NCI-H2107 treated with DMSO at 0.1 percent for 48 hours (cell line): Measurements from ENCODE around the gene FUOM.

Experiments used
- DNase-seq: peaks from one replicate; lab custom pipeline; 2025; ENCODE audit not compliant: unreplicated experiment; lab: John Stamatoyannopoulos, UW

FUOM gene

DNA sequence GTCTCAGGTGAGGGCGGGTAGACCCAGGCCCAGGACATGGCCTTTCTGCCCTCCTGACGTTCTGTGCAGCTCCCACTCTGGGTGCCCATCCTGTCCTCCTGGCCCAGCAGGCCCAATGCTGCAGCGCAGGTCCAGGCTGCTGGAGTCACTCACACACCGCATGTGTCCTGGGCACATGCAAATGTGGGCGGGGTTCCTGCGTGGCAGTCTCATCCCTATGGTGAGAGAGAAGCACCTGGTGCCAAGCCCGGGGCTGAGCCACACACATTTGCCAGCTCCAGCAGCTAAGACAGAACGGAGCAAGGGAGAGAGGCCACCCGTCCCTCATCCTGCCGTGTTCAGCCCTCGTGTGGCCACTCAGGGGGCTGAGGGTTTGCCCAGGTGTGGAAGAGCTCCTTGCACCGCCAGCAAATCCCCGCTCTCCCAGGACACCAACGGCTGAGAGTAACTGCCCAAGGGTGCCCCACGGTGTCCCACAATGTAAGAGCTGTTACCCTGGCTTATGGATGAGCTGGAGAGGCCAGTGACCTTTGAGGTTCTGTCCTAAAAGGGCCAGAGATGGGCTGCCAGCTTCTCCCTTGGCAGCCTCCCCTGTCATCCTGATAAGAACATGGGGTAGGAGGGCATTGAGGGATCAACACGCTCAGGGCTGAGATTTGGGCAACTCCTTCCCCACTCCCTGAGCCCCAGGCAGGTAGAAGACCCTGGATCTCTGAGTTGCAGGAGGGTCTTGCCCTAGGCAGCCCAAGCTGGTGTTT is 4.4 kb downstream of the FUOM start:
- DNase-seq = no peak

DNA sequence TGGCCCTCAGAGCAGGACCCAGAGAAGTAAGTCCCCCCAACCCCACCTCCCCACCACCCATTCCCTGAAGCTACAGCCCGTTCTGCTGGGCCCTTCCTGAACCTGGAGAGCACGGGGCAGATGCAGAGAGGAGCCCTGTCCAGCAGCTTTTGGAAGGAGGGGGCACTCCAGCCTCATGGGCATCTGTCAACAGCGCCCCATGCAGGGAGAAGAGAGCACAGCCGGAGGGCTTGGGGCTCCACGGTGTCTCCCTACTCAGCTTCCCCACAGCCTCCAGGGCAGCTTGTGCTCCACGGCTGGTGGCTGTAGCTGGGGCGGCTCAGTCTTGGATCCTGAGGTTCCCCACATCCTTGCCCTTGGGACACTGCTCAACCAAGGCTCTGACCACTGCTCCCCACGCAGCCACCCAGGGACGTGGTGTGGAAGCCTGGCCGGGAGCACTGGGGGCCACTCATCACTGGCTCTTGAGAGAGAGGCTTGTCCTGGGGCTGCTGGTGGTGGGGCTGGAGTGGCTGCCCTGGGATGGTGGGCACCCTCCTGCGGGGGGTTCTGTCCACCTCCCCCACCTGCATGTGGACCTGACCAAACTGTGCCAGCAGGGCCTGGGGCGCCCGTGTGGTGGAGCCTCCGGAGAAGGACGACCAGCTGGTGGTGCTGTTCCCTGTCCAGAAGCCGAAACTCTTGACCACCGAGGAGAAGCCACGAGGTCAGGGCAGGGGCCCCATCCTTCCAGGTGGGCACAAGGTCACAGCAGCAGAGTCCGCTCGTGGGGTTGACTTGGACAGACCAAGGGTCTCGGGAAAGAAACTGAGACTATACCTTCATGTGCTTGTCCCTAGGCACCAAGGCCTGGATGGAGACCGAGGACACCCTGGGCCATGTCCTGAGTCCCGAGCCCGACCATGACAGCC is 6.2 kb downstream of the FUOM start:
- no peak for DNase-seq

DNA sequence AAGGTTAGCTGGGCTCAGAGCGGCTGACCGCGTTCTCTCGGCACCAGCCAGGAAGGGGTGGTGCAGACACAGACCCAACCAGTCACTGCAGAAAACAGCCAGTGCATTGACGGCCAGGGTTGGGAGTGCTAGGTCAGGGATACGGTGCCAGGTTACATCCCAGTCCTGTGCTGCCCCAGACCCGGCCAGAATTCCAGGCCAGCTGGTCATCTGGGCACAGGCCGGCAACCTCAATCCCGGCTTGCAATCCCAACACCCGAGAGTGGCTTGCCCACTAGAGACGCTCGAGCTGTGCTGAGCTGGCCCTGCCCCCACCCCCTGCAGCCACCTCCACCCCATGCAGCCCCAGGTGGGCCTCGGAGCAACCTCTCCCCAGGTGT is 6.9 kb downstream of the FUOM start:
- no peak for DNase-seq

DNA sequence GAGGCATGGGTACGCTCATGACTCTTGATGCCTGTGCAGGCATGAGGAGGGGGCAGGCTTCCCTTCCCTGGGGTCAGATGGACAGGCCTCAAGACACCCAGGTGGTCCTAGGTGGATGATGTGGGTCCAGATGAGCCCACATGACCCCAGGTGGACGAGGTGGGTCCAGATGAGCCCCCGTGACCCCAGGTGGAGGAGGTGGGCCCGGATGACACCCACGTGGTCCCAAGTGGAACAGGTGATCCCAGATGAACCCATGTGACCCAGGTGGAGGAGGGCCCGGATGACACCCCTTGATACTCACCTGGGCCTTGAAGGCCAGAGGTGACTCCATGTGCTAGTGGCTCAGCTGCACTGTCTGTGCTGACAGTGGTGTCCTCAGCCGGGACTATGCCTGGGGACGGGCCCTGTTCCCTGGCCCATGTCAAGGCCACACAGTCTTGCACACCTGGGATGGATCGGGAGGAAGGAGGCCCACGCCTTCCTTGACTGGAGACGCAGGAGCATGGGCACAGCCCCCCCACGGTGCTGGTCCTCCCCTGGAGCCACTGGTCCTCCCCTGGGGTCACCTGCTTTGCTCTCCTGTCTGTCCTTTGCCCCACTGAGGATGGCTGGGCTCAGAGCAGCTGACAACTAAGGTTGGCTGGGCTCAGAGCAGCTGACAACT is 7.4 kb downstream of the FUOM start:
- no peak for DNase-seq

DNA sequence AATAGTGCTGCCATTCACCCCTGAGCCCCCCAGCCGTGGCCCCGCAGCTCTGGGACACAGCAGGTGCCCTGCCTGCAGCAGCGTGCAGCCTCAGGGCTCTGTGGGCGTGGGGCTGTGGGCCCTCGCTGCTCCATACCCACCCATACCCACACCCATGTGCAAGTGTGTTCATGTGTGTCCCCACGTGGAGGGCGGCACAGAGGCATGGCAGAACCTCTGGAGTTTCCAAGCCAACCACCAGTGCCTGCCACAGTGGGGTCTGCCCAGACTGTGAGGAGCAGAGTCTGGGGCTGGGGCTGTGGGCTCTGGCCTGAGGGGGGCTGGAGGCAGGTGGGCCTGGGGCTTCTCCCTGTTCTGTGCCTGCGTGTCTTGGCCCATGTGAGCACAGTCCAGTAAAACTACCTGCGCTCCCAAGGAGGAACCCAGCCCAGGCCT is 8.2 kb downstream of the FUOM start:
- DNase-seq = no peak

DNA sequence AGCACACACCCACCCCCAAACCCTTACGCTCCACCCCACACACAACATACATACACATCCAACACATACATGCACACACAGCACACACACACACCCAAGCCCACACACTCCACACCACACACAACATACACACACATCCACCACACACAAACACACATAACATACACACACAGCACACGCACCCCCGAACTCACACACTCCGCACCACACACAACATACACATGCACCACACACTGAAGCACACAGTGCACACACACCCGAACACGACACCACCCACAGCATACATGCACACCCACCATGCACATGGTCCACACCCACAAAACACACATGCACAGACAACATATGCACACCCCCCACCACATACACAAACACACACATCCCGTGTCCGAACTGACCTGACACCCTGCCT is 8.7 kb downstream of the FUOM start:
- no peak for DNase-seq

DNA sequence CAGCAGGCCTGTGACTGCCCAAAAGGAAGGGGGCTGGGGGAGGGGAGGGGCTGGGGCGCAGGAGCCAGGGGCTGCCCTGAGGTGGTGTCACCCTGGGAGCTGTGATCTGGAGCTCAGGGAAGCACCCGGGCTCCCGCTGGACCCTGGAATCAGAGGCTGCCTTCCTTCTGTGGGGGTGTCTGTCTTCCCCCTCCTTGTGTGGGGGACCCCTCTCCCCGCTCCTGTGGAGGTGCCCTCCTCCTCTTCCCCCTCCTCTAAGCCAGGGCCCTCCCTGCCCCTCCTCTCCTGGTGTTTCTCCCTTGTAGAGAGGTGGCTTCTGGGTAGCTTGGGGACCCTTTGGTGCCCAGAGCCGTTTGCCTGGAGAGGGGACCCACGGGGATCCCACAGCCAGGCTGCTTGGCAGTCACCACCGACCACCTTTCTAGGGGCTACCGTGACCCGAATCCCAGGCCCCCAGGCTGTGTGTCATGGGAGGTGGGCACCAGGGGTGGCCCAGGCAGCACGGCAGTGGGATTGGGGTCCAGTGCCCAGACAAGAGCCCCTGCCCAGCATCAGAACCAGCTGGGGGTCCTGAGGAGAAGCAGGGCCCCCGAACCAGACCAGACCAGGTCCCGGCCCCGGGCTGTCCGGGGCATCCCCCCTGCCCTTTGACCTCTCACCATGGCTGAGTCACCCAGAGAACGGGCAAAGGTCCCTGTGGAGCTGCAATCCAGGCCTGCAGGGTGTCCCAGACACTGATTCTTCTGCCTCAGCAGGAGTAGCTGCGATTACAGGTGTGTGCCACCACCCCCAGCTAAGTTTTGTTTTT is 9.9 kb downstream of the FUOM start:
- no peak for DNase-seq

DNA sequence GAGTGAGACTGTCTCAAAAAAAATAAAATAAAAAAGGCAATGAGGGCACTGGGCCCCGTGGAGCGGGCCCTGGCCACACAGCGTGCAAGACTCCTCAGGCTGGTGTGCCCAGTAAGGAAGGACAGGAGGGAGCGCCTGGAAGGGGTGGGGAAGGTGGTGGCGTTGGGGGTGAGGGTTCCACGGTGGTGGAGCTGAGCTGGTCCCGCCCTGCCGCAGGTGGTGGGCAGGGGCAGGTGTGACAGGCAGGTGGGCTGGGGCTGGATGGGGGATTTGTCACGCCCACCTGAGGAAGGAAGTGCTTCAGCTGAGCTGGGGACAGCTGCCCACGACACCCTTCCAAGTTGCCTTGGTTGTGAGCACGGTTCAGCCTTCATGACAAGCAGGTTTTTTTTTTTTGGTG is 11.4 kb downstream of the FUOM start:
- no peak for DNase-seq

DNA sequence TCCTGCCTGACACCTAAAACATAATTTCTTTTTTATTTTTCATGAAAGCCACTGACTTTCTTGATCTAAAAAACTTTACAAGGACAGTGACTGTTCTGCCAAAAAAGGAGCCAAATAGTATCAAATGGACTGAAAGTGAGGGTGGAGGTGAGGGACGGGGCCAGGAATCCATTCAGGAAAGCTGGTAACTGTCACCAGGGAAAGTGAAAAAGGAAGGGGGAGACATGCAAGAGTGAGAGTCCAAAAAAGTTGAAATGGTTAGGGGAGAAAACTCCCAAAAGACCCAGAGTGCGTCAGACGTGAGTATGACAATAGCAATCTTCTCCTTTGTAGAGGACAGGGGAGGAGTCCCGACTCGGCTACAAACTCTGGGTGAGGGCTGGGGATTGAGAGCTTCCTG is 13.6 kb downstream of the FUOM start:
- no peak for DNase-seq

DNA sequence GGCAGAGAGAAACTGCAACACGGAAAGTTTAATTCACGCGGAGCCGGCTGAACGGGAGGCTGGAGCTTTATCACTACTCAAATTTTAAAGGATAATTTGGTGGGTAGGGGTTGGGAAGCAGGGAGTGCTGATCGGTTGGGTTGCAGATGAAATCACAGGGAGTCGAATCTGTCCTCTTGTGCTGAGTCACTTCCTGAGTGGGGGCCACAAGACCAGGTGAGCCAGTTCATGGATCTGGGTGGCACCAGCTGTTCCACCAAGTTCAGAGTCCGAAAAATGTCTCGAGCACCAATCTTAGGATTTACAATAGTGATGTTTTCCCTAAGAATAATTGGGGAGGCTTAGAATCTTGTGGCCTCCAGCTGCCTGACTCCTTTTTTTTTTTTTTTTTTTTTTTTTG is 14.3 kb downstream of the FUOM start:
- DNase-seq = no peak

DNA sequence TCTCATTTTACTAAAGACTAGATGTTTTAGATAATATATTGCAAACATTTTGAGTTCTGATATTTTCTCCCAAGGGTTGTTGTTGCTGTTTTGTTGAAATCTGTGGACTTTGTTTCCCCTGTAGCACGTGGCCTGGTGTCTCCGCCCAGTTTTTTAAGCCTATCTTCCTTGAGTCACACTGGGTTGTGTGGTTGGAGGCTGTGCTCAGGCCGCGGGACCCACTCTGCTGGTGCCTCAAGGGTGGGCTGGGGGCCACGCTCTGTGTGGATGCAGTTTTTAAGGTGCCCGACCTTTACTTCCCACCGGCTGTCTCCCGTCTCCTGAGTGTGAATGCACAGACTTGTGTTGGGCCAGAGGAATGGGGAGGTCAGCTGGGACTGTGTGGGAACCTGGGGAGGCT is 14.9 kb downstream of the FUOM start:
- no peak for DNase-seq

DNA sequence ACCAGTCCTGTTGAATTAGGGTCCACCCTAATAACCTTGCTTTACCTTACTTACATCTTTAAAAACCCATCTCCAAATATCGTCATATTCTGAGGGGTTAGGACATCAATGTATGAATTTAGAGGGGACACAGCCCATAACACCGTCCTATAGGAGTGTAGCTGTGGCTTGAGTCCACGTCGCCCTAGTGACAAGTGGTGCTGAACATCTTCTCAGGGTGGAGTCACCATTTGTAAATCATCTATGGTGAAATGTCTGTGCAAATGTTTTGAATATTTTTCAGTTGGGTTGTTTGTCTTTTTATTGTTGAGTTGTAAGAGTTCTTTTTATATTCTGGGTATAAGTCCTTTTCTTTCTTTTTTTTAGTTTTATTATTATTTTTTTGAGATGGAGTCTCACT is 15.8 kb downstream of the FUOM start:
- no peak for DNase-seq

DNA sequence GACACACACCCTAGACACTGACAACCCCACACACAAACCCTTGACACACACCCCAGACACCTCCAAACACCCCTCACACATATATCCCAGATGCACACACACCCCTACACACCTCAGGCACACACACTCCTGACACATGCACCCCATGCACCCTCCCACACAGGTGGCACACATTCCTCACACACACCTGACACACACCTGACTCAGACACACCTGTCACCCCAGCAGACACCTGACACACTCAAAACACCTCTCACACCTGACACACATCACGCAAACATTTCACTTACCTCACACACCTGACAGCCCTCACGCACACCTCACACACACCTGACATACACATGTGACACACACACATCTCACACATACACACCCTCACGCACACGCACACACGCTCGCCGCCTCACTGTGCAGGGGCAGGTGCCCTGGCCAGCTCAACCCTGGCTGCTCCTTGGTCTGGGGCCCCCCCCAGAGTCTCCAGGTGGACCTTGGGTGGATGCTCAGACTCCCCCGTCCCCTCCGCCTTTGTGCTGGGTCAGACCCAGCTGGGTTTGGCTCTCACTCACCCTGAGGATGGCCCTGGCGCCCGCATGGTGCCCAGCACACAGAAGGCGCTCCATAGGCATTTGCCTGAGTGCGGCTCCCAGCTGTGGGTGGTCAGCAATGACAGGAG is 18.0 kb downstream of the FUOM start:
- DNase-seq = no peak

DNA sequence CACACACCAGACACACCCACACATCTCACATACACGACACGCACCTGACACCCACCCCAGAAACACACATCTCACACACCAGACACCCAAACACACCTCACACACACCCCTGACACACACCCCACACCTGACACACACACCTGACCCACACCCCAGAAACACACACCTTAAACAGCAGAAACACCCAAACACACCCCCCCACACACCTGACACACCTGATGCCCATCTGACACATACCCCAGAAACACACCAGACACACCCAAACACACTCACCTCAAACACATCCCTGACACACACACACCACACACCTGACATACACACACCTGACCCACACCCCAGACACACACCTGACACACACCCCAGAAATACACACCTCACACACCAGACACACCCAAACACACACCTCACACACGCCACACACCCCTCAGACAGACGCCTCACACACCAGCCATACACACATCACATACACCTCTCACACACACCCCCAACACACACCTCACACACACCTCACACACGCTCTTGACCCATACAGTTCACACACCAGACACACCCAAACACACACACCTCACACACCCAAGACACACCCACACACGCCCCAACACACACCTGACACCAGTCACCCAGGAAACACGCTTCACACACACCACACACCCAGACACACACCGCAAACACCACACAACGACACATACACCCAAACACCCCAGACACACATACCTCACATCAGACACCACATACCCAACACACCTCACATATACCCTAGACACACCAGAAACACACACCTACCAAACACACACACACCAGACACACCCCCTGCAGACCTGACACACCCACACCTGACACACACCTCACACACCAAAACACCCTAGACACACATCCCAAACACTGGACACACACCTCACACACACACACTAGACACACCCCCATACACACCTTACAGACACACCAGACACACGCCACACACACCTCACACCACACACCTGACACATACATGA is 19.4 kb downstream of the FUOM start:
- DNase-seq = no peak

DNA sequence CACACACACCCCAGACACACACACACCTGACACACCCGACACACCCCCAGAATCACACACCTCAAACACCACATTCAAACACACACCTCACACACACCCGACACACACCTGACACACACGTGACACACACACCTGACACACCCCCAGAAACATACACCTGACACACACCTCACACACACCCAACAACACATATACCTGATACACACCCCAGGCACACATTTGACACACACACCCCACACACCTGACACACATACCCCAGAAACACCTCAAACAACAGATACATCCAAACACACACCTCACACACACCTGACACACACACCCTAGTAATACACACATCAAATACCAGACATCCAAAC is 20.5 kb downstream of the FUOM start:
- DNase-seq = no peak

DNA sequence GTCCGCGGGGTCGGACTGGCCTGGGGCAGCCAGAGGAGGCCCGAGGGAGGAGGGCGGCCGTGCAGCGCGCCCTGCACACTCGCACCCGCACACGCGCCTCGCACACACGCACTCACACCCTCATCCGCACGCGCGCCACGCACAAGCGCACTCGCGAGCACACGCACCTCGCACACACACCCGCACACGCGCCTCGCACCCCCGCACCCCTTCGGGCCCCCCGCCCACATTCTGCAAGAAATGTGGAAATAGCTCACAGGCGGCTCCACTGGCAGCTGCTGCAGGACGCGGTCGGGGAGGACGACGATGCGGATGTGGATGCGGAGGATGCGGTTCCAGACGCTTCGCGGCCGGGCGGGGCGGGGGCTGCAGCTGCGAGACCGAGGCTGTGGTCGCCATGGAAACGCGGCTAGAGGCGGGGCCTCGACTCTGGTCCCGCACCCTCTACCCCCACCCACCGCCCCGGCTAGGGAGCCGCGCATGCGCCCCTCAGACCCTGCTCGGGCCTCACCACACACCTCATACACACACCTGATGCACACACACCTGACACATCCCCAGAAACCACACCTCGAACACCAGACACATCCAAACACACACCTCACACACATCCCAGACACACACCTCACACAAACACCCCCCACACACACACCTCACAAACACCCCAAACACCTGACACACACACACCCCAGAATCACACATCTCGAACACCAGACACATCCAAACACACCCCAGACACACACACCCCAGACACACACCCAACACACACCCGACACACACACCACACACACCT is 21.0 kb downstream of the FUOM start, which contains the start of gene CALY:
Gene CALY, minus strand, starts transcription at position 320 of the 793 bp plus-strand sequence. CDS start 7,907 bp downstream, outside the sequence.
- DNase-seq = no peak

DNA sequence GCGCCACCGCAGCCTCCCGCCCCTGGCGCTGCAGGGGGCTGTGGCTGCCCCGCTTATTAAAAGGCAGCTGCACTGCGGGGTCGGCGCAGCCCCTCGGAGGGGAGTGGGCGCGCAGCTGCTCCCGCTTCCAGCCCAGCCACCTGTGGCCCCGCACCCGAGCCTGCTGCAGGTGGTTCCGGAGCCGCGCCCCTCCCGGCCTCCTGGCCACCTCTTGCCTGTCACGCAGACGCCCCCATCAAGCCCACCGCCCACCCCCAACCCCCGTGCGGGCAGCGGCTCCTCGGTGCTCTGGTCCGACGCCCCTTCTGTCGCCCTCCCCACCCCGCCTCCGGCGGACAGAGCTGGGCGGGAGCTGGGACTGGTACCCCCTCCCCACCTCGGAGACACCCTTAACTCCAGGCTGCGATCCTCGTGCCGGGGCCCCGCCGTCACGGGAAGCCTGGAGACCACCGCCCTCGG is 21.7 kb downstream of the FUOM start:
- DNase-seq = no peak
